Left lobe of liver (tissue), 2 donors: ENCODE results near the gene USP46. TPM values are rescaled to one million over a fixed set of nuclear protein-coding genes. Genes with fewer than 3 reads are reported as not detected.

Source experiments
- ATAC-seq: fragments of 200-7000 bp; cut with Tn5 transposase; one replicate; pipeline ENCODE4 v1.9.1; 2020; ENCODE audit warnings: mild to moderate bottlenecking, moderate library complexity
- DNase-seq: peaks from one replicate; pipeline ENCODE4 v3.0.0-alpha.2; 2020; ENCODE audit warnings: low spot score
- total RNA-seq: library from RNA; stranded (reverse); gene quantifications from one replicate; pipeline ENCODE4 v1.2.1, GENCODE V29; 2021
- donor health status: DM: no; HTN: no; CAD: no; lungs with moderate emphysema.
- donor health status: DM: no; HTN: yes; CAD: no.

Gene USP46
- total RNA-seq, 1 donor from 2014 or later = 4.9 TPM

- DNase-seq (no peak), ATAC-seq (no peak)
Measured at GRCh38 chr4:52622564-52622963, 36.5 kb downstream of the USP46 start.

GRCh38 chr4:52621567-52621966, 37.5 kb downstream of the USP46 start:
- DNase-seq = no peak
- no peak for ATAC-seq

GRCh38 chr4:52619591-52619931, 39.5 kb downstream of the USP46 start:
- no peak for DNase-seq
- ATAC-seq = no peak

GRCh38 chr4:52618795-52619590, 40.1 kb downstream of the USP46 start:
- no peak for DNase-seq
- no peak for ATAC-seq

- ATAC-seq = no peak
- no peak for DNase-seq
Measured at GRCh38 chr4:52617336-52618020, 41.6 kb downstream of the USP46 start.

- ATAC-seq = no peak
- no peak for DNase-seq
Measured at GRCh38 chr4:52614241-52614640, 44.9 kb downstream of the USP46 start.

GRCh38 chr4:52612341-52612740, 46.8 kb downstream of the USP46 start:
- ATAC-seq (peak; percentile 34), DNase-seq (no peak)

- no peak for ATAC-seq
Measured at GRCh38 chr4:52611030-52611555, 48.0 kb downstream of the USP46 start.

GRCh38 chr4:52606726-52607125, 52.4 kb downstream of the USP46 start:
- ATAC-seq = no peak
- no peak for DNase-seq

More at GRCh38 chr4:52611030-52611555, 48.0 kb downstream of the USP46 start:
- no peak for DNase-seq

GRCh38 chr4:52606040-52606439, 53.1 kb downstream of the USP46 start:
- peak; percentile 56 for DNase-seq

GRCh38 chr4:52604215-52604614, 54.9 kb downstream of the USP46 start:
- no peak for DNase-seq

More at GRCh38 chr4:52606040-52606439, 53.1 kb downstream of the USP46 start:
- peak; percentile 98 for ATAC-seq

GRCh38 chr4:52600275-52600674, 58.8 kb downstream of the USP46 start:
- peak; percentile 56 for ATAC-seq

More at GRCh38 chr4:52604215-52604614, 54.9 kb downstream of the USP46 start:
- ATAC-seq = no peak

GRCh38 chr4:52595001-52595400, 64.1 kb downstream of the USP46 start:
- no peak for DNase-seq
- no peak for ATAC-seq

More at GRCh38 chr4:52600275-52600674, 58.8 kb downstream of the USP46 start:
- no peak for DNase-seq

- ATAC-seq (no peak), DNase-seq (no peak)
Measured at GRCh38 chr4:52592287-52592686, 66.8 kb downstream of the USP46 start.

- ATAC-seq = no peak
- no peak for DNase-seq
Measured at GRCh38 chr4:52588771-52589591, 70.1 kb downstream of the USP46 start.

GRCh38 chr4:52588097-52588496, 71.0 kb downstream of the USP46 start:
- ATAC-seq (peak; percentile 90), DNase-seq (peak; percentile 48)

GRCh38 chr4:52586069-52586468, 73.0 kb downstream of the USP46 start:
- no peak for DNase-seq
- ATAC-seq = no peak

- no peak for ATAC-seq
- no peak for DNase-seq
Measured at GRCh38 chr4:52585379-52585778, 73.7 kb downstream of the USP46 start.

- ATAC-seq (no peak), DNase-seq (no peak)
Measured at GRCh38 chr4:52579602-52580272, 79.4 kb downstream of the USP46 start.

GRCh38 chr4:52578951-52579350, 80.2 kb downstream of the USP46 start:
- ATAC-seq (no peak), DNase-seq (no peak)

GRCh38 chr4:52577624-52577962, 81.5 kb downstream of the USP46 start:
- ATAC-seq (no peak), DNase-seq (no peak)
